Stimulated activated CD4-positive, alpha-beta T cell treated with anti-CD3 and anti-CD28 coated beads, Interleukin-4, amount 100 ng/mL, for 4 hours (primary cell): ENCODE data around the gene SEMA4D.

Experiments
- DNase-seq, 2 experiments: peaks; one replicate each; pipeline ENCODE4 v3.0.0-alpha.2; 2020

The SEMA4D gene, protein sequence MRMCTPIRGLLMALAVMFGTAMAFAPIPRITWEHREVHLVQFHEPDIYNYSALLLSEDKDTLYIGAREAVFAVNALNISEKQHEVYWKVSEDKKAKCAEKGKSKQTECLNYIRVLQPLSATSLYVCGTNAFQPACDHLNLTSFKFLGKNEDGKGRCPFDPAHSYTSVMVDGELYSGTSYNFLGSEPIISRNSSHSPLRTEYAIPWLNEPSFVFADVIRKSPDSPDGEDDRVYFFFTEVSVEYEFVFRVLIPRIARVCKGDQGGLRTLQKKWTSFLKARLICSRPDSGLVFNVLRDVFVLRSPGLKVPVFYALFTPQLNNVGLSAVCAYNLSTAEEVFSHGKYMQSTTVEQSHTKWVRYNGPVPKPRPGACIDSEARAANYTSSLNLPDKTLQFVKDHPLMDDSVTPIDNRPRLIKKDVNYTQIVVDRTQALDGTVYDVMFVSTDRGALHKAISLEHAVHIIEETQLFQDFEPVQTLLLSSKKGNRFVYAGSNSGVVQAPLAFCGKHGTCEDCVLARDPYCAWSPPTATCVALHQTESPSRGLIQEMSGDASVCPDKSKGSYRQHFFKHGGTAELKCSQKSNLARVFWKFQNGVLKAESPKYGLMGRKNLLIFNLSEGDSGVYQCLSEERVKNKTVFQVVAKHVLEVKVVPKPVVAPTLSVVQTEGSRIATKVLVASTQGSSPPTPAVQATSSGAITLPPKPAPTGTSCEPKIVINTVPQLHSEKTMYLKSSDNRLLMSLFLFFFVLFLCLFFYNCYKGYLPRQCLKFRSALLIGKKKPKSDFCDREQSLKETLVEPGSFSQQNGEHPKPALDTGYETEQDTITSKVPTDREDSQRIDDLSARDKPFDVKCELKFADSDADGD

DNA sequence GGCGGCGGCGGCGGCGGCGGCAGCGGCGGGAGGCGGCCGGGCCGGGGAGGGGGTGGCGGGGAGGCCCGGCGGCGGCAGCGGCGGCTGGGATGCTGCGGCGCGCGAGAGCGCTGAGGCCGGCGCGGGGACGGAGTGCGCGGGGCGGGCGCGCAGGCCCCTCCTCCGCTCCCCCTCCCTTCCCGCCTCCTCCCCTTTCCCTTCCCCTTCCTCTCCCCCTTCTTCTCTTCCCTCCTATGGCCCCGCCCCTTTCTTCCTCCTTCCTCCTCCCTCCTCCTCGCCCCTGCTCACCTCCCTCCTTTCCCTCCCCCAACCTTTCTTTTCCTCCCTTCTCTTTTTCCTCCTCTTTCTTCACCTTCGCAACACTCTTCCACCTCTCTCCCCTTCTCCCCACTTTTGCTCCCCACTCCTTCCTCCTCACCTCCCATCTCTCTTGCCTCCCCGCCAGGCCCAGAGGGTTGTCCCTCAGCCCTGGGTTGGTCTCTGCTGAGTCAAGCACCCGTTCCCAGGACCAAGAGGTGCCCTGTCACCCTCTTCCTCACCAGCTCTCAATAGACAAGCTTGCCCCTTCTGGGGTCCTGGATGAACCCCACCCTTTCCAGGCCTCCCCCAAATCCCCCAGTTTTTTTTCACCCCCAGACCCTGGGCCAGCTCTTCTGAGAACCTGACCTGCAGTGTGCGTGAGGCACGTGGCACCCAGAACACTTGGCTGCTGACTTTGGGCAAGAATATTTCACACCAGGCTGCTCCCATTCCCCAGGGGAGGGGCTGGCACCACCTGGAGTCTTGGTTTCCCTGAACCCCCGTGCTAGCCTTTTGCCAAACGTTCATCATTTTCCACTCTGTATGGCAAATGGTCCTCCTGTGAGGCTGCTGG is at the start of gene SEMA4D:
Gene SEMA4D, minus strand, starts transcription at position 136 of the 874 bp plus-strand sequence. CDS start 92,657 bp downstream, outside the sequence.
- DNase-seq: peak; percentile 68 to 70

DNA sequence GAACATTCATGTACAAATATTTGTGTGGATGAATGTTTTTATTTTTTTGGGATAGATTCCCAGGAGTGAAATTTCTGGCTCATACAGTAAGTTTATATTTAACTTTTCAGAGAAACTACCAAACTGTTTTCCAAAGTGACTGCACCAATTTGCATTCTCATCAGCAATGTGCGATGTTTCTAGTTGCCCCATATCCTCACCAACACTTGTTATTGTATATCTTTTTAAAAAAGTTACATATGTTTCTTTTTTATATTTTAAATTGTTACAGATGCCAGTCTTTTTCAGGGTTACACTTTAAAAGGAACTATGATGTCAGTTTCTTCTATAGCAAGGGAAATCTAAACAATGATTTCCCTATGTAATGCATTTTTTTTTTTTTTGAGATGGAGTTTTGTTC is 49.1 kb upstream of the SEMA4D start:
- DNase-seq: no peak

DNA sequence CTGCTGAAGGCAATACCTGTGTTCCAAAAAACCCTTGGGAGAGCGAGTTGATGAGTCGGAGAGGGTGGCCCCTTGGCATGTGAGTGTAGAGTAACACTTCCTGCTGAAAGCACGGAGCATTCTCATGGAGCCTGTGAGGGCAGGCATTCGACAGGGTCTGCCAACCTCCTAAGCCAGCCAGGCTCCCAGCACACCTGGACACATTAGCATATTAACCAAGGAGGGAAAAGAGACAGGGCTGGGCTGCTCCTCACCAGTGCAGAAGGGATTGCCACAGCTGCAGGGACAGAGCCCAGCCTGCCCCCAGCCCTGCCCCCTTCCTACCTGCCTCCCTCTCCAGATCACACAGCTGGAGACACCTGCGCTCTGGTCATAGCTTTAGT is 46.4 kb upstream of the SEMA4D start:
- DNase-seq: no peak

DNA sequence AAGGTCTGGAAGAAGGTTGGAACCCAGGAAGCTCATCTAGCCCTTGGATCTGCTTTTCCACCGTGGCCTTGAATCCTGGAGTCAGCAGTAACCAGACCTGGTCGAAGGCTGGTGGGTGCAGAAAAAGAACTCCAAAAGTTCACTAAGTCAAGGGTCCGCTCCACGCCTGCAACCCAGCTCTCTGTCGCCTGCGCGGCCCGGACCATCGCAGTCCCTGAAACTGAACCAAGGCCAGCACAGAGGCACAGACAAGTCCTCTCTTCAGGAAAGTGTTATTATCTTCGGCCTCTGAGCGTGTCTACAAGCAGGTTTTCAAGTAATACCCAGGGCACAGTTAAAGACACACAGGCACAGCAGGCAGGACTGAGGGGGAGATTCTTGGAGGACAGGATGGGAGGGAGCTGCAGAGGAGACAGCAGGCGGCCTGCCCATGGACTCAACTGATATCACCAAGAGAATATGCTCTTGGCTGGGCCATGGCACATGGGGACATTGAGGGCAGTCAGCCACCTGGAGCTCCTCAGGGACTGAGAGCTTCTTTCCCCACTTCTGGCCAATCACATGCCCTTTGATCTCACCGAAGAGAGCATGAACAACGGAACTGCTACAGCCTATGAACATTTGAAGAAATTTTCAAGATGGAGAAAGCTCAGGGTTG is 45.8 kb upstream of the SEMA4D start:
- DNase-seq: no peak

DNA sequence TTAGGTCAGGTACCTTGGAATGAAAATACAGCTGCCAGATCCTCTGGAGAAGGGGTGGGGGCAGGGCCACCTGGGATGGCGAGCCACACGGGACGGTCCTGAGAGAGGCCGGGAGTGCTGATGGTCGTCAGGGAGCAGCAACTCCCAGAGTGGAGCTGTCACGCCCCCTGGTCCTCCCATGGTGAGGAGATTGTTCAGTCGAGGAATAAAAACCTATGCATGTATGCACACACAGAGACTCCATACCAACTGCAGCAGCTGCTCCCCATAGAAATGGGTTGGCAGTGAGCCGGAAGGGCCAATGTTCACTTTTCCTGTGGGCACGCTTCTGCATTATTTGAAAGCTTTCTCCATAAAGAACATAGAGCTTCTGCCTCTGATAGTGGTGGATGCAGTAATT is 45.2 kb upstream of the SEMA4D start:
- no peak for DNase-seq

DNA sequence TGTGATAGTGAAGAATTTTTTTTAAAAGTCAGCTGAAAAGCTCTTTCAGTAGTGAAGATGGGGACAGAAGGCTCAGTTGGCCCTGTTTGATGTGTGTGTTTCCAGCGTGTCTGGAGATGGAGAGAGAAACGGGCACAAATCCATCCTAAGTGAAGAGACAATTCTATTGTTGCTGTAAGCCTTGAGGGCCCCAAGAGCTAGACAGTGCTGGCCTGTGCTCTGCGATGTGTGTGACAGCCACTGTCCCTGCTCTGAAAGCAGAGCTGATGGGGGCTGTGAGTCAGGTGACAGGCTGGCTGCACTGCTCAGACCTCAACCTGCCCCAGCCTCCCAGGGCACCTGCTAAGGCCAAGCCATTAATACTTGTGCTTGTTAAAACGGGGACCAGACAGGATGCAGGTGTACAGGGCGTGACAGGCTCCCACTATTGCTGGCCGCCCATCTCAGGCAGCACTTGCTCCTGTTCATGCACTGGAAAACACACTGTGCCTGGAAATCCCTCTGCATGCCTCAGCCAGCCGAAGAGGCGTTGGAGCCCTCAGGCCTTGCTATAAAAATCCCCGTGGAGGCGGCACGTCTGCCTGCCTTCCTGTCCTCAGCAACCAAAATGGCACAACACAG is 44.6 kb upstream of the SEMA4D start:
- DNase-seq: no peak

DNA sequence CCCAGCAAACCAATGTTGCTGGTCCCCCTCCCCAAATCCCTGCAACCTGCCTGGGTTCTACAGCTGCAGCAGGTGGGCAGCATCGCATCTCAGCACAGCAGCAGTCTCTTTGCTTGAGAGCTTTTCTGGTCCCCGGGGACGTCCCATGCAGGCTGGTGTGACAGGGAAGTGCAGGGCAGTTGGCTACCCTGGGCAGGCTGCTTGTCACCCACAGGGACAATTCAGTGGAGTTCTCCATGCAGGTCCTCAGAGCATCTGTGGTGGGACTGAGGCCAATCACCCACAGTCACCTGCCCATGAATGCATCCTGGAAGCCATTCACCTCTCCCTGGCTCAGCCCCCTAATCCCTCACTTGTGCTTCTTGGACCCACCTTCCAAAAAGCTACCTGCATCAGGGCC is 43.9 kb upstream of the SEMA4D start:
- DNase-seq: no peak

DNA sequence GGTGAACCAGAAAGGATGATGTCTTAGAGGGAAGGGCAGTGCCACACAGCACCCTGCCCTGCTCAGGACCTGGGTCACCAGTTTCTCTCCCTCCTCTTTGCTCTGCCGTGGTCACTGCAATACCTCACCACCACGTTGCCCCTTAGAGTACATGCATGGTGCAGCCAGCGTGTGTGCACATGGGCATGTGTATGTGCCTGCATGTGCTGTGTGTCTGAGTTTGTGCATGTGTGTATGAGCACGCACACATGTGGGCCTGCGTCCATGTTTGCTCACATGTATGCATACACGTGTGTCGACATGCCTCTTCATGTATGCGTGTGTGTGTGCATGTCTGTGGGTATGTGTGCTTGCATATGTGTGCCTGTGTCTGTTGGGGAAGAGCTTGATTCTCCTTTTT is 41.5 kb upstream of the SEMA4D start:
- no peak for DNase-seq

DNA sequence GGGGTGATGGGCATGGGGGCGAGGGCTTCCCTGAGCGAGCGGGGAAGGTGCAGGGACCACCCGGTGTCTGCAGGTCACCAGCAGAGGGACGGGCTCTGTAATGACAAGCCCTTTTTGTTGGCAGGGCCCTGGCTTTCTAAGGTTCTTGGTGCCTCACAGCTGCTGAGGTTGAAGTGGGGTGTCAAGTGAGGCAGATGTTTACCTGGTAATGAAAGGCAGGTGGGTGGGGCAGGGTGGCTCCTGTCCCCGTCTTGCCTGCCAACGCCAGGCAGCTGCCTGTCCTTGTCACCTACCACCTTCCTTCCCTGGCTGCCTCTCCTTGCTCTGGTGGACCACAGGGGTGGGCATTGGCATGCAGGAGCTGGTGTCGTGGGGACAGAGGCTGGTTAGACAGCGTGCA is 41.0 kb upstream of the SEMA4D start:
- no peak for DNase-seq

DNA sequence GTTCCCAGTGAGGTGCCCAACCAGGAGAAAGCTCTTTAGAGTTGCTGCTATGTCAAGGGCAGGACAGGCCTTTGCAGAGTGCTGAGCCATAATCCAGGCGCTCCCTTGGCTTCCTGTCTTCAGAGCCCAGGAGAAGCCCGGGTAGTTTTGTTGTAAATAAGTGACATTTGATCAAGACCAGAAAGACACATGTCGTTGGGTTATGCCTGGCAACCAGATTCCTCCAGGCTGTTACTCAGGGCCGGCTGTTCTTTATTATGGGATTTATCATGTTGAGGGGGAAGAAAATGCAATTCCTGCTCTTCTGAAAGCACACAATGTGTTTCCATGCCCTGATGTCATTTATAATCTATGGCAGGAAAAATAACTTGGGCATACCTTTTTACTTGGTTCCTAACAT is 39.3 kb upstream of the SEMA4D start:
- DNase-seq: no peak

DNA sequence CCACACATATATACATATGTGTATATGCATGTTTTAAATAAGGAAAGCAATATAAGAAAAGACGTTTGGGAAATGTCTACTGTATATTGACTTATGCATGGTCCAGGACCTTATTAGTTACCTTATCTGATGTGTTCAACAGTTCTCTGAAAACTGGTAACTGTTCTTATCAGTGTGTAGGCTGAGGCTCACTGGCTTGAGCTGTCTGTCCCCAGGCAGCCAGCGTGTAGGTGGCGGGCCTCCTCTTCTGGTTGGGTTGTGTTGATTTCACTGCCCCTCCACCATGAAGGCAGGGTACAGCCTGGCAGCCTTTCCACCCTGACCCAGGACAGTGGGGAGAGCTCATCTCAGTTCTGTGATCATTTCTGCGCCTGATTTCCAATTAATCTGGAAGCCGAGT is 38.7 kb upstream of the SEMA4D start:
- no peak for DNase-seq

DNA sequence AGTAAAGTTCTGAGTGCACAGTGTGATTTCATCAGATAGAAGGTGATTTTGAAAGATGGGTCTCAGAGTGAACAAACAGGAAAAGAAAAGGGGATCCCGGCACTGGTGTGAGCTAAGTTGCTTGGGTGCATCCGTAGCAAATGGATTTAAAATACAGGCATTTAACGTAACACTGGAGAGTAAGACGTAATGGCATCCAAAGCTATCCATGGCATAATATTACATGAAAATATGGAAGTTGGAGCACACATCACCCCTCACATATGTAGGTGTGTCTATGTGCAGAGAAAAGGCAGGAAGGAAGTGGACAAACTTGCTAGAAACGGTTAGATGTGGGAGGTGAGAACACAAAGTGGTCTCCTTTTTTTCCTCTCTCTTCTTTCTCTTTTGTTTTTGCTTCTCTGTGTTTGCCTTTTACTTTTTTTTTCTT is 38.2 kb upstream of the SEMA4D start:
- DNase-seq: no peak

DNA sequence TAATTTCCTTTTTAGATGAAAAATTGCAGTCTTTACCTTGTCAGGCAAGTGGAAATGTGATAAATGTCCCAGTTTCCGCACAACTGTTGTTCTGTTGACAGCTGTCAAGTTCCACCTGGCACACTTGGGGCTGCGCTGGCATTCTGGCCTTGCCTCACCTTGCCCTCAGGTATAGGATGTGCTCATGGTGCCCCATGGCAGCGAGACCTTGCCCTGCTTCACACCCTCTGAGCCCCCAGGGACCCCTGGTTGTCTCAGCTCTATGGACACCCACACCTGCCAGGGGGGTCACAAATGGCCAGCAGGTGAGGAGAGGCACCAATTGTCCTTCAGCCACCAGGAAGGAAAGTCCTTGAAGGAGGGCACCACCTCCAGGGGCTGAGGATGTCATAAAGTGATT is 37.5 kb upstream of the SEMA4D start:
- DNase-seq: no peak

DNA sequence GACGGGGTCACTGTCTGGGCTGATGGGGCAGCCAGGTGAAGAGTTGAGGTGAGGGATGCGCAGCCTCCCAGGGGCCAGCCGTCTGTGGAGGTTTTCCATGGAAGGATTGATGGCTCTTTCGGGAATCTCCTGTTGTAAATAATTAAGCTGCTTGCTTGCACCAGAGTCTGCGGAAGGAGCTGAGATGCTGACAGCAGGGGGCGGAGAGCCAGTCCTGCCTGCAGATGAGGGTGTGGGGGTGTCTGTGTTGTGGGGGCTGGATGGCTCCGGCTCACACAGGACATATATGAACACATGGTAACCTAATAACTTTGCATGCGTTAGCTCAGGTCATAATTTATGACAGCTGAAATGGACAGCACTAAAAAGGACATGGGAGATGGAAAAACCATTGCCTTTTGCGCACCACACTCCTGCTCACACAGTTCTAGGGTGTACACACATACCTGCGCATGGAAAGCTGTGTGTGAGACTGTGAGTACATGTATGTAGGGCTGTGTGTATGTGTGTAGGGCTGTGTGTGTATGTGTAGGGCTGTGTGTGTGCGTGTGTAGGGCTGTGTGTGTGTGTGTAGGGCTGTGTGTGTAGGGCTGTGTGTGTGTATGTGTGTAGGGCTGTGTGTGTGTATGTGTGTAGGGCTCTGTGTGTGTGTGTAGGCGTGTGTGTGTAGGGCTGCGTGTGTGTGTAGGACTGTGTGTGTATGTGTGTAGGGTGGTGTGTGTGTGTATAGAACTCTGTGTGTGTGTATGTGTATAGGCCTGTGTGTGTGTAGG is 36.8 kb upstream of the SEMA4D start:
- DNase-seq: no peak

DNA sequence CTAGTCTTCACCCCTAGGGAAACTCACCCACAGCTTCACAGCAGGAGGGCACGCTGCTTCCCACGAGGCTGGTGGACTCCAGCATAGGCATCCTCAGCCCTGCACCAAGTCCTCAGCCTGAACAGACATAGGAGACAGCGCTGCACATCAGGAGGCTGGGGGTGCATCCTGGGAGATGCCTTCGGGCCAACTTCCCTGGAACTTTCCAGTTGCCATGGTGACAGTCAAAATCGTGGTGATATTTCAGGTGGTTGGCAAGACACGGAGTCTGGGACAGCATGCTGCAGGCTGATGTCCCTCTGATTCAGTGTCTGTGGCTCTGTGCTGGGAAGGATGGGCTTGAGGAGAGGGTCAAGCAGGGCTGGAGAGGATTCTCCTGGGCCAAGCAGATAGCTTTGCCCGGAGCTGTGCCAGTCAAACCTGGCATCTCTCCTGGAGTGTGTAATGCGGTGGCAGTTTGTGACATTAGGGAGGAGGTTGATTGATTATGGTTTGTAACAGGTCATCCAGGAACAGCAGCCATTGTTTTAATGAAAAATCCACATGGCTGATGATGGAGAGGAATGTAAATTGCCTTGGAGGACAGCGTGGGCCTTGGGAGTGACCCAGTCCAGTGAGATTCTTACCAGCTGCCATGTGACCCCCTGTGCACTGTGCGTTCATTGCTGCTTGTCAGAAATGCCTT is 35.6 kb upstream of the SEMA4D start:
- no peak for DNase-seq

DNA sequence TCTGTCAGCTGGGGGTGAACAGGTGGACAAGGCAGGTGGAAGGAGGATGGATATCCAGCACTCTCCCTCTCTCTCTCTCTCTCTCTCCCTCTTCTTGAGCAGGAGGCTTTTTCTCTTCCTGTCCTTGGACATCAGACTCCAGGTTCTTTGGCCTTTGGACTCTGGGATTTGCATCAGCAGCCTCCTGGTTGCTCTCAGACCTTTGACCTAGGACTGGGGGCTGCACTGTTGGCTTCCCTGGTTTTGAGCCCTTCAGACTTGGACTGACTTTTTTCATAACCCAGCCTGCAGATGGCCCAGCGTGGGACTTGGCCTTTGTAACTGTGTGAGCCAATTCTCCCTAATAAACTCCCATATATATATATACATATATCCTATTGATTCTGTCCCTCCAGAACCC is 35.0 kb upstream of the SEMA4D start:
- DNase-seq: no peak

DNA sequence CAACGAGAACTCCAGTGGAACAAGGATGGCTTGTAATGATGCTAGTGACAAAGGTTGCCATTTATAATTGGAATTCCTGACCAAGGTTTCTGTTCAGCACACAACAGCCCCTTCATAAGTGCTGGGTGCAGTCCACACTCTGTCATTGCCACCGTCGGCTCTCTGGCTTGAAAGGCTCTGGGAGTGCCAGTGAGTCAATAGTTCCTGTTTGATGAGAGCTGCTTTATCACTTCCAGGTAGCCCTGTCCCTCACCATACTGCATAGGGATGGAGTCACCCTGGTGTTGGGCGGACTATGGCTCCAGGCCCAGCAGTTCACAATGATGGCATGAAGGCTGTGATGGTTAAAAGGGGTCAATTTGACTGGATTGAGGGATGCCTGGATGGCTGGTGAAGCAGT is 34.6 kb upstream of the SEMA4D start:
- DNase-seq: peak in 1 of 2 experiments; percentile 61

DNA sequence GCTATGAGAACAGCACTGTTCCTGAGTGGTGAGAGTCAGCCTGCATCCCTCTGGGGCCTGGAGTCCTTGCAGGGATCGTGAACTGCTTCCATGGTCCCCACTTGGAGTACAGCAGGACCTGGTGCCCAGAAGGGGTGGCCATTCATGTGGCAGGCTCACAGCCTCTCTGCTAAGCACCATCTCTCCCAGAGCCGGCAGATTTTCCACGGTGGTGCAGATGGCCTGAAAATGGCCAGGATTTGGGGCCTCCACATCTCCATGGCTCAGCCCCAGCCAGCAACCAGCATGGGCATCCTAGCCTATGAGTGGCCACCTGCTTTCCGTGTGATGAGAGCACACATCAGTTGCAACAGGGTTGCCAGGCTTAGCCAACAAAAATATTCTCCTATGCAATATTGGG is 33.9 kb upstream of the SEMA4D start:
- DNase-seq: no peak

DNA sequence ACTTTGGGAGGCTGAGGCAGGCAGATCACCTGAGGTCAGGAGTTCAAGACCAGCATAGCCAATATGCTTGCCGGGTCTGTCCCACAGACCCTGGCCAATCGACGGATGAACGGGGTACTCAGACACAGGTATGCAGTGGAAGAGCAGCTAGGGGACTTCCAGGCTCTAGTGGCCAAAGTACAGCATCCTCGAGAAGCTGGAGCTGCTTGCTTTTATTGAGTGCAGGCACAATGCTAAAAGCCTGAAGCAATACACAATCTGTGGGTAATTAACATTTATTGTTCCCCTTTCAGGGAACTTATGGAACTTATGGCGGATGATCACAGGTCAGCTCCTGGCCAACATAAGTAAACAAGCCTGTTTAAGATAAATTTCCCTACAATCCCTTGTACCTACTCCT is 32.8 kb upstream of the SEMA4D start:
- no peak for DNase-seq

DNA sequence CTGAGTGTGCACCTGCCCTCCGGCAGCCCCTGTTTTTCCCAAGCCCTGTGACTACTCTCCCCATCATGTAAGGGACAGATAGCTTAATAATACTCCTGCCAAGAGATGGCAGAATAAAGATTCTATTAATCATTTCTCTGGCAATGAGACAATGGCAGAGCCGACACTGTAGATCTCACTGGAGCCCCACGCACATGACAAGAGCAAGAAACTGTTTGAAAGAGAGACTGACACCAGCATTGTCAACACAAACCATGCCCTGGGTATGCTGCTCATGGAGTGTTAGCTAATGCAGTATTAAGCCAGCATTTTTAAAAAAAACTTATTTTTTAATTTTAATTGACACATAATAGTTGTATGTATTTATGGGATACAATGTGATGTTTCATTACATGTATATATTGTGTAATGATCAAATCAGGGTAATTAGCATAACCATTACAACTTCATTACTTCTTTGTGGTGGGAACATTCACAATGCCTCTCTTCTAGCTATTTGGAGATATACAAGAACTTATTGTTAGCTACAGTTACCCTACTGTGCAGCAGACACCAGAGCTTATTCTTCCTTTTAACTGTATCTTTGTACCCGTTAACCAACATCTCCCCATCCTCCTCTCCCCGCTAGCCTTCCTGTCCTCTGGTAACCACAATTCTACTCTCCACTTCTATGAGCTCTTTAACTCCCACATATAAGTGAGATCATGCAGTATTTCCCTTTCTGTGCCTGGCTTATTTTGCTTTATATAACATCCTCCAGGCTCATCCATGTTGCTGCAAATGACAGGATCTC is 31.5 kb upstream of the SEMA4D start:
- no peak for DNase-seq
